ENCODE measurements around the gene PLK2.

Gene PLK2

DNA sequence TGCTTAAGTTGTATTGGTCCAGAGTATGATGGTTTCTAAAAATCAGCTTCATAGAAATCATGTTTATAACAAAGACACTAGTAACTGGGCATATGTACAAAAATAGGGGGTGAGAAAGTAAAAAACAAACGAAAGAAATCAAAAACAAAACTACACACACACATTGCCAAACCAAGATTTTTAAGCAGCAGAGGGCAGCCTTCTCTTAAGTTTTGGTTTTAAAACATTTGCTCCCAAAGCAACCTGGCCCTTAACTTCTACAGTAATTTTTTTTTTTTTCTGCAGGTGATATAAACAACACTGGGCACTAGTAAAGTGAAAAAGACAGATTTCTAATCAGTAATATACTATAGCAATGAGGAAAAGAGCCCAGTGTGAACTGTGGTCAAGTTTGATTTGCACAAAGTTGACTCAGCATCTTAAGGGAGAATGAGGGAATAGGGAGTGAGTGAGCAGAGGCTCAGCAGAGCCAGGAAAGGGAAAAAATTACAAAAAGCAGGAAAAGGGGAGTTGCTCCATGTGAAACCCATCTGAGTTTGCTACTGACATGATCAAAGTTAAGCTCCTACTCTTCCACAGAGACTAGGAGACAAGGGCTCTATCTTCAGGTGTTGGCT is 18.0 kb upstream of the PLK2 start:
- DNase-seq (ENCODE audit: low spot score), result no peak

DNA sequence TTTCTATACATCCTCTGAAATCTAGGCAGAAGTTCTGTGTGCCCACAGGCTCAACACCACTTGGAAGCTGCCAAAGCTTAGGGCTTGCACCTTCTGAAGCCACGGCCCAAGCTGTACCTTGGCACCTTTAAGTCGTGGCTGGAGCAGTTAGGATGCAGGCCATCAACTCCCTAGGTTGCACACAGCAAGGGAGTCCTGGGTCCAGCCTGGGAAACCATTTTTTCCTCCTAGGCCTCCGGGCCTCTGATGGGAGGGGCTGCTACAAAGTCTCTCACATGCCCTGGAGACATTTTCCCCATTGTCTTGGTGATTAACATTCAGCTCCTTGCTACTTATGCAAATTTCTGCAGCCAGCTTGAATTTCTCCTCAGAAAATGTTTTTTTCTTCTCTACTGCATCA is 15.5 kb upstream of the PLK2 start:
- no peak for DNase-seq (ENCODE audit: low spot score)

DNA sequence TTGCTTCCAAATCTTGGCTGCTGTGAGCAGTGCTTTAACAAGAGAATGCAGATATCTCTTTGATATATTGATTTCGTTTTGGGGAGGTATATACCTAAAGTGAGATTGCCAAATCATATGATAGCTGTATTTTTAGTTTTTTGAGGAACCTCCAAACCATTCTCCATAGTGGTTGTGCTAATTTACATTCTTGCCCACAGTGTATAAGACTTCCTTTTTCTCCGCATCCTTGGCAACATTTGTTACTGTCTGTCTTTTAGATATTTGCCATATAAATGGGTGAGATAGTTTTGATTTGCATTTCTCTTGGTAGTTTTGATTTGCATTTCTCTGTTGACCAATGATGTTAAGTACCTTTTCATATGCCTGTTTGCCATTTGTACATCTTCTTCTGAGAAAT is 10.0 kb upstream of the PLK2 start:
- no peak for DNase-seq (ENCODE audit: low spot score)

DNA sequence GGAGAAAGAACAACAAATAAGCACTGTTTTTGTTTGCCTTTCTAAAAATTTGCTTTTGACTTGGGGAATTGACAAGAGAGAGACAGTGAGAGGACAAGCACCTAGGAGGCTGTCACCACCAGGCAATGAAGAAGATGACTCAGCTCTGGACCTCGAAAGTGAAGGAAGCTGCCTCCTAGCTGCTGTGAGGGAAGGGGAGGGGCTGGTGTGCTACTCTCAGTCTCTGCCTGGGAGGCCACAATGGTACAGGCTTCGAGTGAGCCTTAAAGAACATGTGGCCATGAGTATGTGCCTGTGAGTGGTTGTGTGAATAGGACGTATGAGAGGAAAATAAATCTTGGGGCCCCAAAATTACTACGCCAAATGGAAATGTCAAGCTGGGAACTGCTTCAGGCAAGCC is 7.1 kb upstream of the PLK2 start:
- peak; percentile 28 for DNase-seq (ENCODE audit: low spot score)

DNA sequence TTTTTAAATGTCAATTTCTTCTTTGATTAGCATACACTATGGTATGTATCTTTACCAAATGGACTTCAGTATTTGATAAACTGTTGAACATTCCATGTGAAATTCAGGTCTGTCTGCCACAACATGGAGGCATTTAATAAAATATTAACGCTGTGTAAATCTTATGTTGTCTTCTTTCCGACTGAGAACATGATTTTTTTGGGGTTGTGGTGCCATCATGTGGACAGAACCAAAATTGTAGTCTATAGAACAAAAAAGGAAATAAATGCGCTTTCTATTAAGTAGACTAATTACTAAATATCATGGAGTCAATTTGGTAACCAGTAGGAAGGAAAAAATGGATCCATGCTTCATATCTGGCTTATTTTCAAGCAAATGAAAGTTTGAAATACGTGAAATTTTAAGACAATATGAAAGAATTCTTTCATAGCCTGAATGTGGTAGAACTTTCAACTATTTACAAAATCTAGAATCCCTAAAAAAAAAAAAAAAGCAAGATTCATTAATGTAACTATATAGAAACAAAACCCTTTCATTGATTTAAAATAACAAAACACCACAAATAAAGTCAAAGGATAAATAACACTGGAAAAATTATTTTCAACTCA is 2.8 kb upstream of the PLK2 start:
- peak; percentile 10 for DNase-seq (ENCODE audit: low spot score)

DNA sequence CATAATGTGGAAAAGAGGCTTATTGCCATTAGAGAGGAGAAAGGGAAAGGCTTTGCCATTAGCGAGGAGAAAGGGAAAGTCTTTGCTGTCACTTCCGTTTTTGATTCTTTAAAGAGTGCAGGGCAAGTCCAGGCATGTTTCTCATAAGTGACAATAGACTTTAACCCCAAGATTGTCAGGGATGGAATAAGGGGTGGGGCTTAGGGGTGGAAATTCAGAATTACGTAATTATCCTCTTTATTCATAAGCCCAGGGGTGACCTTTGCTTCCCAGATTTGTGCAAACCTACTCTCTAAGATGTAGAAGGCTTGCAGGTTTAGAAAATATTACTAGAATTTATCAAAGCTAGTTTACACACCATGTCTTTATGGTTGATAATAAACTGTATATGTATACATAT is 2.3 kb upstream of the PLK2 start:
- no peak for DNase-seq (ENCODE audit: low spot score)

DNA sequence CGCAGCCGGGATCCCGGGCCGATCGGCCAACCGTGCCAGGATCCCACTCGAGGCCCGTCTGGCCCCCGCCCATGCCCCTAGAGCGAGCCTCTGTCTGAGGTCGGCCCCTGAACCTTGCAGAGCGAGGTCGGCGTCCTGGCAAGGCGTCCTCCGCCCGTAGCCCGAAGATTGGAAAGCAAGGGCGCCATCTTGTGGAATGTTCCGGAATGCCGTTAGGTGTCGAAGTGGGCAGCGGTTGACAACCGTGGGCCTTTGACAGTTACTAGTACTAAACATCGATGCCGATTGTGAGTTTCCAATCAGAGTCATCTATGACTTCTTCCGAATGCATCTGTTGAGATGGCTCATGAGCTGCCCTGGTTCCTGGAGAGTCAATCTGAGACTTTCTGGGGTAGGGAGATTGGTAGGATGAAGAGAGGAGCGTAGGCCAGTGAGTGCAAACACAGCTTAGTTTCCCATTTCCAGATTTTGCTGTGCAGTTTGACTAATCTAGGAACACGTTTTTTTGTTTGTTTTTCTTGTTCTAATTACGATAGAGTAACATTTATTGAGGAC is 923 bp upstream of the PLK2 start:
- peak; percentile 83 for DNase-seq (ENCODE audit: low spot score)

DNA sequence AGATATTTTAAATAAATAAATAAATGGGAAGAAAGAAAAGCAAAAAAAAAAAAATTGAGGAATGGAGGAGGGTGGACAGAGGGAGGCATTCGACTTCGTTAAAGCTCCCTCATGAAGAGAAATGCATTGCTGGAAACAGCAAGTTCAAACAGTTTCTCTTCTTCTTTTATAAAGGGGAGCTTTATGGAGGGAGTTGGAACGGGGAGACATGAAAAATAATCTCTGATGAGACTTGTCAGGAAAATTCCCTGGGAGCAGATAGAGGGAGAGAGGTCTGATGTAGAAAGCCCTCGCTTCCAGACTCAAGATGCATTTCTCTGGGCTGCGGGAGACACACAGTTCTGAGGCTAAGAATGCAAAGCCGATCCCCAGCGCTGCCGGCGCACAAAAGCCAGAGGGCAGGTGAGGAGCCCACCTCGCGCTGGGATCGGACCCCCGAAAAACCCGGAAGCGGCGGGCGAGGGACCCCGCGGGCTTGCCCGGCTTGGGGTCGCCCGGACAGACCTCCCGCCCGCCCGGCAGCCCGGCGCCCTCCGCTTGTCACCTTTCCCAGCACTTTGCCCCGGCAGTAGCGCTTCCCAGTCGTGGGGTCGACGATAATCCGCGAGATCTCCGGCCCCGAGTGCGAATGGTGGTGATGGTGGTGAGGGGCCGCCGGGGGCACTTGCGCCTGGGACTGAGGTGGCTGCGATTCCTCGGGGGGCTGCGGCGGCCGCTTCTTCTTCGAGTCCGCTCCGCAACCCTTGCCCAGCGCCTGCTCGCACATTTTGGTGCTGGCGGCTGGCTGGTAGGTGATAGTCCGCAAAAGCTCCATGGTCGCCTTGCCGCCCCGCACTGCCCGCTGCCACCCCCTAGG is 512 bp downstream of the PLK2 start:
- DNase-seq (ENCODE audit: low spot score), result no peak

DNA sequence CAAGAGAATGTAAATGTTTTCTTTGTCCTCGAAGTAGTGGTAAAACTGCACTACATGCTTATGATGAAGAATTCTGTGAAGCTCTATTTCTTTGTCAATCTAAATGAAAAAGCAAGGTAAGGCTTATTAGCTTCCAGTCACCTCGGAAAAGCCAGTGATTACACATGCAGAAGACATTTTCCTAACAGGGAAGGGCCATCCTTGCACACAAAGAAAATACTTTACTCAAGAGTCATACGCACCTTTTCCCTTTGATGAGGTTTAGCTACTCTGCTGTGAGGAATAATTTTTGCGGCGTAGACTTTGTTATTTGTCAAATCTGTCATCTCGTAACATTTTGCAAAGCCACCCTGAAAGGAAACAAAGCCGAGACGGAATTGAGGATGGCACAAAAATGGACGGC is 1.1 kb downstream of the PLK2 start:
- DNase-seq (ENCODE audit: low spot score), result no peak

DNA sequence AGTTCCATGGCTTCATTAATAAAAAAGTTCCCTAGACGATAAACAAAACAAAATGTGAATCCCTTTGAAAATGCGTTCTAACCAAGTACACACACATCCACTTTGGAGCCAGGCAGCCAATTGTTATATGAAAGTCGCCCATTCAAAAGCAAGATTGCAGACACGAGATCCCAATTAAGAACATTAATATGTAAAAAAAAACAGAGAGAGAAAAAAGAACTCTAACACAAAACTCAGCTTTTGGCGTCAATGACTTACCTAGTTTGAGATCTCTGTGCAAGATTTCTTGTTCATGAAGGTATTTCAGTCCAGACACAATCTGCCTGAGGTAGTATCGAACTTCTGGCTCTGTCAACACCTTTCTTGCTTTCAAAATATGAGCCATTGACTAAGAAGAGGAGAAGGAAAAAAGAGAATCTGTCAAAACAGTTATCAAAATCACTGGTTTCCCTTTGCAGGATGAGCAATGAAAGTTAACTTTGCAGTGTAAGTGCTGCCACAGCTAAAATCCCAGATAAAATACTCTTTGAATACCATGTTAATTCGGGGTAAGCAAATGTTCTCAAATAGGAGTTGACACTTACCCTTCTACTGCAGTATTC is 1.6 kb downstream of the PLK2 start:
- no peak for DNase-seq (ENCODE audit: low spot score)

DNA sequence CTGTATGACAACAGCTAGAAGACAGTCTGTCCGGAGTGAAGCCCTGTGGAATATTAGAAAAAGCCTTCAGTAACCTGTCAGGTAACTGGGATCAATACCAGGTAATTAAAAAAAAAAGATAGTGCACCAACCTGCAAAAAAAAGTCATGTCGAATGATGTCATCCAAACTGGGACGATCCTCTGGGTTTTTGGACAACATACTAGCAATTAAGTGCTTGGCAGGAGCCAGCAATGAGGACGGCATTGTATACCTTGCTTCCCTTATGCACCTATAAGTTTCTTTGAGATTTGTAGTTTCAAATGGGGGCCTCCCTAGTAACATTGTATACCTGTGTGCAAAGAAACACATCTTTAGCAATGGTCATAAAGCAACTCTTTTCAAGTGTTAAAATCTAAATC is 2.8 kb downstream of the PLK2 start:
- no peak for DNase-seq (ENCODE audit: low spot score)

DNA sequence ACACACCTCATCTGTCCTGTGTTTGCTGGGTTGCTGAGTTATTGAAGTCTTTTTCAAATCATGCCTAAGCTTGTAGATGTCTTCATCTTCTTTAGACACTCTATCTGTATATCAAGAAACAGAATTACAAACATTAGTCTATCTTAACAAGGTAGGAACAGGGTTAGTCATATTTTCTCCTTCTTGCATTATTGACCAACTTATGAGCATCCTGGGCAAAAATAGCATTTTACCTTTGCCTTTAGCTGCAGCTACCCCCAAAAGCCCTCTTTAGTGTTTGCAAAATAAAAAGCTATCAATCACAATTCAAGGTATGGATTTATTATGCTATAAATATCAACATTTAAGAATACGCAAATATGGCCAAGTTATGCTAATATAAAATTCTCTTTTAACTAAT is 3.4 kb downstream of the PLK2 start:
- no peak for DNase-seq (ENCODE audit: low spot score)

DNA sequence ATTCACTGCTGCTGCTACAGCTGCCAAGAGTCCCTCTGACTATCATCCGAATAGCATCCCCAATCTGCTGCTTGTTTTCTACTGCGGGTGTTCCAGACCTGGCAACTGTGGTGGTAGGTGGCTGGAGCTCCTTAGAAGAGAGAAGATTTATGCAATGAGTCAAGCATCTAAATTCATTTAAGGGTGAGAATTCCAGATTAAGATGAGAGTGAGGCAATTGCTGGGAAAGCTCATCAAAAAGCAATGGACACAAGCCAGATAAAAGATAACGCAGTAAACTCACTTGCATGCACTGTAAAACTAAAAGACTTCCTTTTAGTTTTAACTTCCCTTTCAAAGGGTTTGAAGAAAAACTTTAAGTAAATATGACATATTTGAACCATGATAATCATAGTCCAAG is 3.9 kb downstream of the PLK2 start:
- no peak for DNase-seq (ENCODE audit: low spot score)

DNA sequence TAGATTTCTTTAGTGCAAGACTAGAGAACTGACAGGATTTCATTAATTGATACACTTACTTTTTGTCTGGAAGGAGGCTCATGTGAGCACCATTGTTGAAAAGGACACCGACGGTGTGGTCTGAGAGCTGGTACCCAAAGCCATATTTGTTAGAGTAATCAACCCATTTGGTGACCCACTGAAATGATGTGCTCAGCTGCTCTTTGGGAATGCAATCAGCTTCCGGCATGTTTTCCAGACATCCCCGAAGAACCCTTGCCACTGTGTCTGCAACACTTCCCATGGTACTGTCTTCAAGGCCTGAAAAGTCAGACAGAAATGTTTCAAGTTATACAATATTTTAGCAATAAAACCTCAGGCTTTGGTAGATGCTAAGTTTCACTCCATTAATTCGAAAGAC is 4.4 kb downstream of the PLK2 start:
- DNase-seq (ENCODE audit: low spot score), result no peak

DNA sequence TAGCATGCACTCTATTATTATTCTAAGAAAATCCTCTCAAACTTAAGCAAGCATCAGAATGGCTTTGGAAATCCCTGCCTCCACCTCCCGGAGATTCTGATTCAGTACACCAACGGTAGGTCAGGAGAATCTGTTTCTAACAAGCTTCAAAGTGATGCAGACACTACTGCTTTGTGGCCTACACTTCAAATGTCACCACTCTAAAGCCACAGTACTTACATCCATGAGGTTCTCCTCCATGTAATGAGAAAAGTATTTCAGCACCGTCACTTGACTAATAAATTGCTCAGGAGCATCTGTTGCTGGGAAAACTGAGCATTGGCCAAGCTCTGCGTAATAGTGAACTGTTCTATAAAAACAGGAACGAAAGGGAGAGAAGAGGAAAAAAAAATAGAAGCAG is 4.8 kb downstream of the PLK2 start:
- DNase-seq (ENCODE audit: low spot score), result no peak

DNA sequence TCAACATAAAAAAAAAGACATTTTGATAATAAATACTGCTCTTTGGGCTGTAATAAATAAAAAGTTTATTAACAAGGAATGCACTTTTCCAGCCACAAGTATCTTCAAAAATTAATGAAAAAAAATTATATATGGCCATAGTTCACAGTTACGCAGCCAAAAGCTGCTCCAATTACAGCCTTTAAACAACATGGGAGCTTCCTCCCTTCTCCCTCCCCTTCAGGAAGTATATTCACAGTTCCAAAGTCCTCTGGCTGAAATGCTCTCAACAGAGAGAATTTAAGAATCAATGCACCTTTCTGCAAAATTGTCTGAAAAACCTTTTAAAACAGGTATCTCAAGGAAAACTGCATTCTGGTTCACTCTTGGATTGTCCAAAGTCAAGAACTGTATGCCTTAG is 5.9 kb downstream of the PLK2 start:
- DNase-seq (ENCODE audit: low spot score), result no peak

DNA sequence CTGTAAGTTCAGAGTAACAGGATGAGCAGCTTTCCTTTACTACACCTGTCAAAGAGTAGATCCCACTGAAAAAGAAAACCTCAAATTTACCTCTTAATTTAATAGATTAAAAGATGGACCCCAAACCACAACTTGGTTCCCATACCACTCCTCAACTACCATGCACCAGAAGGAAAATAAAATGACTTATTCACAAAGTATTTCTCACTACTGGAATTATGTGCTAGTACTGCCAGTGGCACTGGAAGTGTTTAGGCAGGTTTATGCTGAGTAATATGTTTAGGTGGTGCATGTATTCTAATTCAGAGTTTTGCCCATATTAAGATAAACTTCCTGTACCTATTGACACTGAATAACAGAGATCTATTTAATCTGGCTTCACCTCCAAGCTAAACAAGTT is 6.6 kb downstream of the PLK2 start:
- no peak for DNase-seq (ENCODE audit: low spot score)

DNA sequence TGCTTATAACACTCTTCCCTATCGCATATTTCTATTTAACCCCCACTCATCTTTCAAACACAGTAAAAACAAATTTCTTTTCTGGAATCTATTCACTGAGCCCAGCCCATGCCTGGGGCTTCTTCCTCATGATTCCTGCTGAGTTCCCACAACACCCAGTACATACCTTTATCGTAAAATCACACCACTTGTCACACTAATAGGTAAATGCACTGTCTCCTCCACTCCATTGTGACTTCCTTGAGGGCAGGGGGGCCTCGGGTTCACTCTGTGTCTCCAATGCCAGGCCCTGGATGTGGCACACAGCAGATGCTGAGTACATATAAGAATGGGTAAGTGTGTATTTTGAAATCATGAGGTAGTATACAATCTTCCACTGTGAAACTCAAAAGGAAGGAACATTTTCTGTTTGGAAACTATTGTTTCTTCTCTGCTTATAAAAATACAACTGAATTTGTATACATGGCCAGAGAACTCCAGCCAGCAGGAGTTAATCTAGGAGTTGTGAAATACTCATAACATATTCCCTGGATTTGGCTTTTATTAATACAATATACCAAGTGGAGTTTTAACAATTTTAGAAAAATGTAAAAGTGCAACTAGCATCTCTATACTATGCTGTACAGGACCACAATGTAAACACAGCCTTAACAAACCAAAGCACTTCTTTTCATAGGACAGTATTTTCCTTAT is 7.2 kb downstream of the PLK2 start:
- no peak for DNase-seq (ENCODE audit: low spot score)

DNA sequence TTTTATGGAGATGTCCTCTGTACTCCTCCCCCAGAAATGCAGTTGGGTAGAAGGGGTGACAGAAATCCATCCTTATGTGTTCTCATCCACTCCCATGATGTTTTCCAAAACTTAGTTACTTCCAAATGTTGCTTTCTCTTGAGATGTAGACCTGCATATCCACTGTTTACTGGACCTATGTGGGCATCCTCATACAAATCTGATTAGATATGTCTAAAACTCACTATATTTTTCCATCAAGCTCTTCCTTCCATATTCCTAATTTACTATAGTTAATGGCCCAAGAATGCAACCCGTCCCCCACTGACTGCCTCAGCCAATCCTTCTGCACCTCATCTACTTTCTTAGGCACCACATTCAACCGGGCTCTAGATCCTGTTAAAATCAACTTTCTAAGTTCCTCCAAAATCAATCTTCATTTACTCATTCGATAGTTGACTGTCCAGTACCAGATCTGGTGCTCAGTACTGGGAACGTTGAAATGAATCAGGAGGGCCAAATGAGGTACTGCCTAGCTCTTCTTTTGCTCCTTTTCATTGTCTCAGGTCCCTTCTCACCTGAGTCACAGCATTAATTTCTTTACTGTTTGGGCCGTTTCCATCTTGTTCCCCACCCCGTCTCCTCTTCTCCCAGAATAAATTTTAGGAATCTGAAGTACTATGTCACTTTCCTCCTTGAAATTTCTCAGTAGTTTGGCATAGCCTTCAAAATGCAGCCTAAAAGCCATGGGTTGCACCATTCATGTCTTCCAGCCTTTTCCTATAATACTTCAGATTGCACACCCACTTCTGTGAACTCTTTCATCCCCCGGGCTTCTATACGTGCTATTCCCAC is 7.9 kb downstream of the PLK2 start:
- no peak for DNase-seq (ENCODE audit: low spot score)

DNA sequence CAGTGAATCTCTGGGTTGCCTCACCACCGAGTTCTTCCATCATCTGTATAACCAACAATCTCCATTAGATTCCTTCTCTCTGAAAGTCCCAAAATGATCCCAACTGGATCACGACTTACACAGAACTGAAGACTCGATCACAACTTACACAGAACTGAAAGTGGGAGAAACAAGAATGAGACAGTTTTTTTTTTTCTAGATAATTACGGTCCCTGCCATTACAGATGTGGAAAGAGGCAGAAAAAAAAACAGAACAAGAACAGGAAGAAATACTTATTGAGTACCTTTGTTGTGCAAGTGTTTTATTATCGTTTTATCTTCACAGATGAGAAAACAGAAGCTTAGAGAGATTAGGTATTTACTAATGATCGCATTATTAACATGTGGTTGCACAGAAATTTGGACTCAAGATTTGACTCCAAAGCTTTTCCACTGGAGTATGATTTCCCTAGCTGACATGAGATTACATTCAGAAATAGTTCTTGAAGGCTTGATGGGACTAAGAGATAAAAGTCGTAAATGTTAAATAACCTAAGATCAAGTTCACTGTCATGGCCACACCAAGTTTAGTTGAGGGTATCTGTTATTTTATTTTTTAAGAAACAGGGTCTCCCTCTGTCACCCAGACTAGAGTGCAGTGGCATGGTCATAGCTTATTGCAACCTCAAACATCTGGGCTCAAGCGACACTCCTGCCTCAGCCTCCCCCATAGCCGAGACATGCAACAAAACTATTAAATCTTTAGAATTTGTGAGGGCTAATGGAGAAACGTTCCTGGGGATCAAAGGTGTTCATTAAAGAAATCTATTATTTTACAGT is 8.9 kb downstream of the PLK2 start:
- DNase-seq (ENCODE audit: low spot score), result no peak

Data from iPS-NIHi11 (cell line).